H1 (cell line): Measurements from ENCODE around the gene GCC1. TPM values are rescaled to one million over a fixed set of nuclear protein-coding genes. Genes with fewer than 3 reads are reported as not detected.

Experiments
- CTCF ChIA-PET: fragments of 300-600 bp; sonication (Branson Sonifier 250); formaldehyde crosslinking; loops from one replicate; lab custom pipeline; 2021; ENCODE audit not compliant: partially characterized antibody; lab: Charles Lee
- POLR2A ChIA-PET: fragments of 300-600 bp; sonication (Branson Sonifier 250); formaldehyde crosslinking; loops from one replicate; lab custom pipeline; 2021; ENCODE audit warnings: inconsistent platforms; ENCODE audit not compliant: partially characterized antibody; lab: Charles Lee
- DNase-seq, 2 experiments: peaks; one replicate each; pipeline versions ENCODE4 v3.0.0 to v3.0.0-alpha.2; 2010 to 2022; ENCODE audit warnings: low spot score in 2 of 2, low read depth in 1 of 2, mixed read lengths in 1 of 2
- FAIRE-seq: peaks from 2 replicates; lab custom pipeline; 2011; peaks lifted over from hg19 to GRCh38; lab: Jason Lieb, UNC
- H2AFZ ChIP-seq: 2 replicates; pipeline ENCODE4 v1.8.1; 2012; ENCODE audit warnings: low read length, inconsistent platforms
- H2AK5ac ChIP-seq: 2 replicates; pipeline ENCODE4 v1.6.1; 2013; ENCODE audit warnings: low read depth, low read length
- H2BK120ac ChIP-seq: replicated peaks from 2 replicates; pipeline ENCODE3; 2013; ENCODE audit warnings: low read depth, low read length, inconsistent platforms
- H2BK12ac ChIP-seq: 2 replicates; pipeline ENCODE4 v1.6.1; 2013; ENCODE audit warnings: low read depth, low read length
- H2BK15ac ChIP-seq: 2 replicates; pipeline ENCODE4 v1.6.1; 2013; ENCODE audit warnings: low read length
- H2BK20ac ChIP-seq: 2 replicates; pipeline ENCODE4 v1.6.1; 2013; ENCODE audit warnings: low read length
- H2BK5ac ChIP-seq: 2 replicates; pipeline ENCODE4 v1.6.1; 2013; ENCODE audit warnings: low read depth, low read length
- H3K14ac ChIP-seq: 2 replicates; pipeline ENCODE4 v1.6.1; 2013; ENCODE audit warnings: inconsistent platforms; ENCODE audit not compliant: insufficient read length
- H3K18ac ChIP-seq: 2 replicates; pipeline ENCODE4 v1.6.1; 2013; ENCODE audit warnings: low read length; ENCODE audit errors: extremely low read depth
- H3K23ac ChIP-seq: 2 replicates; pipeline ENCODE4 v1.6.1; 2013; ENCODE audit warnings: inconsistent platforms; ENCODE audit not compliant: insufficient read length
- H3K23me2 ChIP-seq: 2 replicates; pipeline ENCODE4 v1.6.1; 2013; ENCODE audit warnings: low read depth, low read length
- H3K27ac ChIP-seq: 2 replicates; pipeline ENCODE4 v1.6.1; 2011; ENCODE audit warnings: low read depth, low read length, inconsistent platforms
- H3K27me3 ChIP-seq, 4 experiments: replicated peaks in 1 of 4; 1 replicate in 1 of 4; 2 replicates in 3 of 4; pipeline versions ENCODE4 v1.6.1 to v1.8.1; 2011 to 2013; ENCODE audit warnings: low read length in 3 of 4, mild to moderate bottlenecking in 3 of 4, inconsistent platforms in 2 of 4, mixed read lengths in 2 of 4, moderate library complexity in 1 of 4; ENCODE audit not compliant: control insufficient read depth in 3 of 4, insufficient read depth in 3 of 4; ENCODE audit errors: extremely low read depth in 1 of 4
- H3K36me3 ChIP-seq, 4 experiments: 2 replicates each; pipeline versions ENCODE4 v1.6.1 to v1.8.1; 2011 to 2013; ENCODE audit warnings: mild to moderate bottlenecking in 4 of 4, low read length in 3 of 4, moderate library complexity in 2 of 4, control low read depth in 1 of 4, inconsistent platforms in 1 of 4; ENCODE audit not compliant: insufficient read depth in 4 of 4, control insufficient read depth in 2 of 4
- H3K4ac ChIP-seq: replicated peaks from 2 replicates; pipeline ENCODE3; 2013; ENCODE audit warnings: low read length, low read depth, mixed read lengths, inconsistent platforms; ENCODE audit not compliant: insufficient read length
- H3K4me1 ChIP-seq, 4 experiments: replicated peaks in 1 of 4; 1 replicate in 1 of 4; 2 replicates in 3 of 4; pipeline versions ENCODE4 v1.6.1 to v1.8.1; 2011 to 2013; ENCODE audit warnings: low read length in 3 of 4, inconsistent platforms in 2 of 4, mixed read lengths in 1 of 4; ENCODE audit not compliant: insufficient read depth in 4 of 4, control insufficient read depth in 3 of 4
- H3K4me2 ChIP-seq, 2 experiments: 2 replicates each; pipeline versions ENCODE4 v1.6.1 to v1.8.1; 2011 to 2013; ENCODE audit warnings: low read depth in 2 of 2, low read length in 2 of 2, control low read depth in 1 of 2, inconsistent platforms in 1 of 2, mild to moderate bottlenecking in 1 of 2; ENCODE audit not compliant: insufficient read depth in 1 of 2
- H3K4me3 ChIP-seq, 4 experiments: fragments of 200-600, 300-600 bp in 1 of 4; sonication (generic), shearing (Covaris generic), sonication (Bioruptor Twin) in 1 of 4; 2 replicates each; pipeline versions ENCODE4 v1.5.1 to v1.8.1; 2011 to 2016; ENCODE audit warnings: low read length in 4 of 4, low read depth in 3 of 4, control low read depth in 2 of 4, inconsistent platforms in 2 of 4, mild to moderate bottlenecking in 2 of 4, mixed read lengths in 1 of 4, moderate library complexity in 1 of 4; ENCODE audit not compliant: insufficient read depth in 2 of 4; ENCODE audit errors: extremely low read depth in 1 of 4
- H3K56ac ChIP-seq: replicated peaks from 2 replicates; pipeline ENCODE3; 2013; ENCODE audit warnings: low read depth, mild to moderate bottlenecking, mixed read lengths, low read length, inconsistent platforms; ENCODE audit not compliant: insufficient read length
- H3K79me1 ChIP-seq: 2 replicates; pipeline ENCODE4 v1.6.1; 2013; ENCODE audit warnings: low read depth, low read length, control low read depth
- H3K79me2 ChIP-seq, 2 experiments: 2 replicates each; pipeline versions ENCODE4 v1.6.1 to v1.8.1; 2012 to 2013; ENCODE audit warnings: low read length in 2 of 2, mild to moderate bottlenecking in 2 of 2, inconsistent platforms in 1 of 2; ENCODE audit not compliant: insufficient read depth in 2 of 2, control insufficient read depth in 1 of 2
- H3K9ac ChIP-seq, 4 experiments: replicated peaks in 1 of 4; 1 replicate in 1 of 4; 2 replicates in 3 of 4; pipeline versions ENCODE4 v1.6.1 to v1.8.1; 2011 to 2013; ENCODE audit warnings: low read depth in 3 of 4, low read length in 3 of 4, control low read depth in 2 of 4, mild to moderate bottlenecking in 2 of 4, moderate library complexity in 2 of 4, inconsistent platforms in 1 of 4; ENCODE audit errors: extremely low read depth in 1 of 4
- H3K9me3 ChIP-seq, 2 experiments: 2 replicates each; pipeline versions ENCODE4 v1.6.1 to v1.8.1; 2012 to 2013; ENCODE audit warnings: mild to moderate bottlenecking in 2 of 2, moderate library complexity in 2 of 2, control low read depth in 1 of 2, inconsistent platforms in 1 of 2, low read depth in 1 of 2, low read length in 1 of 2, mixed read lengths in 1 of 2; ENCODE audit not compliant: insufficient read depth in 2 of 2
- H4K20me1 ChIP-seq, 2 experiments: replicated peaks in 1 of 2; 2 replicates each; pipeline versions ENCODE3 to v1.8.1; 2011 to 2013; ENCODE audit warnings: inconsistent platforms in 2 of 2, low read length in 2 of 2, mild to moderate bottlenecking in 1 of 2; ENCODE audit not compliant: insufficient read depth in 2 of 2, control insufficient read depth in 1 of 2
- H4K5ac ChIP-seq: 2 replicates; pipeline ENCODE4 v1.6.1; 2013; ENCODE audit warnings: low read length, low read depth, mixed read lengths, inconsistent platforms; ENCODE audit not compliant: insufficient read length
- H4K8ac ChIP-seq: 2 replicates; pipeline ENCODE4 v1.8.0; 2013; ENCODE audit warnings: mild to moderate bottlenecking, moderate library complexity, low read length, inconsistent platforms; ENCODE audit not compliant: insufficient read depth; ENCODE audit errors: extremely low read depth
- H4K91ac ChIP-seq: replicated peaks from 2 replicates; pipeline ENCODE3; 2013; ENCODE audit warnings: low read length, mixed read lengths, inconsistent platforms; ENCODE audit not compliant: insufficient read length
- ATF3 ChIP-seq: IDR thresholded peaks from 2 replicates; pipeline ENCODE4 v1.6.1; 2011; ENCODE audit warnings: low read depth, mild to moderate bottlenecking, low read length; ENCODE audit not compliant: insufficient read depth
- BACH1 ChIP-seq: IDR thresholded peaks from 2 replicates; pipeline ENCODE4 v1.6.1; 2012; ENCODE audit warnings: low read length, improper control_type of control experiment
- BCL11A ChIP-seq, 2 experiments: IDR thresholded peaks; one replicate each; pipeline ENCODE4 v1.6.1; 2011; ENCODE audit warnings: low read depth in 2 of 2, low read length in 2 of 2, mild to moderate bottlenecking in 2 of 2
- CBX5 ChIP-seq: fragments of 300-800, 300-1000 bp; sonication (generic); IDR thresholded peaks from 2 replicates; pipeline ENCODE4 v1.7.1; 2016; ENCODE audit warnings: antibody characterized with exemption, low read length, low read depth
- JUN ChIP-seq: IDR thresholded peaks from 2 replicates; pipeline ENCODE4 v1.6.1; 2011; ENCODE audit warnings: low read depth, mild to moderate bottlenecking, improper control_type of control experiment, low read length
- KDM4A ChIP-seq: IDR thresholded peaks from one replicate; pipeline ENCODE4 v1.7.1; 2012; ENCODE audit warnings: low read depth, mild to moderate bottlenecking, moderate library complexity, low read length, inconsistent platforms; ENCODE audit not compliant: severe bottlenecking
- MAFK ChIP-seq: IDR thresholded peaks from 2 replicates; pipeline ENCODE4 v1.6.1; 2012; ENCODE audit warnings: low read depth, mild to moderate bottlenecking, improper control_type of control experiment, low read length
- MAX ChIP-seq: IDR thresholded peaks from 2 replicates; pipeline ENCODE4 v1.6.1; 2012; ENCODE audit warnings: inconsistent platforms
- RXRA ChIP-seq: IDR thresholded peaks from 2 replicates; pipeline ENCODE4 v1.6.1; 2011; ENCODE audit warnings: low read depth, mild to moderate bottlenecking, low read length, moderate library complexity; ENCODE audit not compliant: insufficient read depth
- SIN3A ChIP-seq, 2 experiments: IDR thresholded peaks in 1 of 2; conservative IDR thresholded peaks in 1 of 2; 2 replicates each; pipeline ENCODE4 v1.6.1; 2011 to 2012; ENCODE audit warnings: low read length in 2 of 2, improper control_type of control experiment in 1 of 2, low read depth in 1 of 2, mild to moderate bottlenecking in 1 of 2
- SUZ12 ChIP-seq: fragments of 200-600 bp; sonication (generic); IDR thresholded peaks from 2 replicates; pipeline ENCODE4 v1.6.1; 2012; ENCODE audit warnings: mild to moderate bottlenecking, inconsistent platforms, low read length, moderate library complexity, mixed read lengths
- WGBS, 2 experiments: shearing (Covaris generic) in 1 of 2; methylation state at CpG; one replicate each; pipeline versions ENCODE4 v1.1.6 to v1.1.7; 2013 to 2015; ENCODE audit warnings: low lambda C conversion rate in 2 of 2, mixed read lengths in 2 of 2, inconsistent platforms in 1 of 2, low coverage in 1 of 2, missing lambda C conversion rate in 1 of 2; ENCODE audit not compliant: insufficient replicate concordance in 2 of 2, insufficient coverage in 1 of 2, insufficient read length in 1 of 2; ENCODE audit errors: extremely low coverage in 1 of 2, missing lambda C conversion rate in 1 of 2; 5-methylcytosine and 5-hydroxymethylcytosine counted together
- polyA plus RNA-seq, 7 experiments: library from polyadenylated mRNA; depleted of rRNA in 3 of 7; stranded (reverse) in 5 of 7; unstranded in 2 of 7; fragments of >200 nt in 5 of 7; fragments of 200-250 nt in 2 of 7; gene quantifications; 1 replicate in 5 of 7; 2 replicates in 1 of 7; 4 replicates in 1 of 7; pipeline versions ENCODE4 v1.2.1 to v1.2.3, GENCODE V29; 2011 to 2013; ENCODE audit warnings: missing spikeins in 2 of 7, mixed read lengths in 2 of 7
- total RNA-seq: library from RNA; stranded (reverse); fragmentation: NEBNext Ultra II Directional; extraction: Animal tissue kit (Norgen Biotek cat#: 25700); gene quantifications from 2 replicates; pipeline ENCODE4 v1.2.1, GENCODE V29; 2021

Gene GCC1
- total and polyA plus RNA-seq, 2 of the 8 experiments (the other 6 are each of a cell fraction or from before 2014, with no cell fraction given) = 3.3 to 15.0 TPM

GRCh38 chr7:127539116-127539515 lies 46.3 kb downstream of the GCC1 start:
- no peak overlapping the region for H2BK15ac ChIP-seq
- 91% methylated on average over 9 of the region's 9 CpGs; no CpG with 5 or more reads in 1 of the 2 experiments for WGBS, 2 experiments
- H2BK12ac ChIP-seq = no peak overlapping the region
- no peaks in the 10 kb centered on the region for H3K23me2 ChIP-seq
- H3K79me1 ChIP-seq = no peaks in the 10 kb centered on the region
- no peak overlapping the region for H3K4me3 ChIP-seq
- H3K9ac ChIP-seq = no peak overlapping the region
- no peak overlapping the region for H4K8ac ChIP-seq
- H3K56ac ChIP-seq = no peak overlapping the region
- H2AFZ ChIP-seq = no peak overlapping the region
- H3K18ac ChIP-seq = no peak overlapping the region
- peaks cover 1 to 9% (median 6%) of the 10 kb centered on the region in 4 experiments; a peak in 5 of 7 replicates for H3K27me3 ChIP-seq
- no peak overlapping the region for H4K5ac ChIP-seq
- POLR2A ChIA-PET = no interaction called here
- H4K20me1 ChIP-seq = no peaks in the 10 kb centered on the region
- no peak overlapping the region for H3K27ac ChIP-seq
- H3K23ac ChIP-seq = no peak overlapping the region
- no peak overlapping the region for H2BK120ac ChIP-seq
- no peak overlapping the region for H2AK5ac ChIP-seq
- no peak overlapping the region for H3K4ac ChIP-seq
- CTCF ChIA-PET = interaction anchor here (0.7 to 1.6 kb wide), 3 partner anchors 9 to 34 kb away, joined by 3 to 4 read pairs (median 3); no protein-coding TSS in a partner anchor
- no peaks in the 10 kb centered on the region for H3K9me3 ChIP-seq
- no peaks in the 10 kb centered on the region for H3K79me2 ChIP-seq
- DNase-seq (no peak), FAIRE-seq (no peak)
- H3K4me2 ChIP-seq = no peak overlapping the region
- H3K36me3 ChIP-seq = no peaks in the 10 kb centered on the region
- no peak overlapping the region for H3K14ac ChIP-seq
- H2BK5ac ChIP-seq = no peak overlapping the region
- H3K4me1 ChIP-seq = peaks cover 0 to 7% (median 4%) of the 10 kb centered on the region in 4 experiments; a peak in 2 of 7 replicates
- H4K91ac ChIP-seq = no peak overlapping the region
- H2BK20ac ChIP-seq = no peak overlapping the region
- TF ChIP-seq MAX (no peak), SUZ12 (no peak), MAFK (no peak), BACH1 (no peak), RXRA (no peak), KDM4A (no peak), JUN (no peak), ATF3 (no peak), BCL11A (IDR thresholded peaks at IDR 0.05; ENCODE audit: low read depth in 2 of 2, low read length in 2 of 2) (no peak), SIN3A (conservative IDR thresholded peaks at IDR 0.05 in 1 of 2, IDR thresholded peaks at IDR 0.05 in 1 of 2; ENCODE audit: low read depth in 1 of 2, low read length in 2 of 2) (no peak), CBX5 (no peak)
- TF ChIP-seq, all 59 proteins: peak for 0
